GM23248 (cell line): ENCODE measurements around the gene ACTN4.

Experiments
- EZH2 ChIP-seq: fragments of 200-600 bp; sonication (generic); IDR thresholded peaks from 2 replicates; pipeline ENCODE4 v1.6.1; 2018; ENCODE audit warnings: antibody characterized with exemption, mild to moderate bottlenecking; ENCODE audit not compliant: insufficient read depth, poor library complexity, severe bottlenecking
- EZH2phosphoT487 ChIP-seq: fragments of 200-600 bp; sonication (generic); IDR thresholded peaks from 2 replicates; pipeline ENCODE4 v1.6.1; 2018; ENCODE audit warnings: antibody characterized with exemption, moderate library complexity, mild to moderate bottlenecking, low read depth; ENCODE audit not compliant: insufficient read depth

DNA sequence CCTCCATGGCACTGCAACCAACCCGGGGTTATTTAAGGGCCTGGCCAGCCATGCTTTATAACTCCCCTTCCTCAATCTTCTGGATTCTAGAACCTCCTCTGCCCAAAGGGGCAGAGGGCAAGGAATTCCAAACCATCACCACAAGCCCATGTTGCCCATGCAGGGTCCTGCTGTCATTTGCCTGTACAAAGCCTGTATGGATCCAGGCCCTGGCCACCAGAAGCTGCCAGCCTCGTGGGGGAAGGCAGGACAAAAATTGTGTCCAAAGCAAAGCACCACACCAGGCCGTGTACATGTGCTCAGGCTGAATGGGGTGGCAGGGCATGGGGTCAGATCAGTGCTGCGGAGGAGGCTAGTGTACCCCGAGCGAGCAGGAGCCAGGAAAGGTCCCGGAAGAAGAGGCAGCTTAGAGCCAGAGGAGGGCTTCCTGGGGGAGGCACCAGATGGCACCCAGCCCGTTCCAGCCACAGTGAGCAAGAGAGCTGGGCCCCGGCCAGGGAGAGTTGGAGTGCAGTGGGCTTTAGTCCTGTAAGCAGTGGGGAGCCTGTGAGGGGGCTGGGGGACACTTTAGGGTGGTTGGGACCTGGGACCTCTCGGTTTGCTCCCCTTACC, 61.1 kb downstream of the ACTN4 start:
- TF ChIP-seq EZH2 (no peak), EZH2phosphoT487 (no peak)
